HepG2 (cell line): ENCODE measurements around the gene PGAP1.

Experiments
- EP300 ChIP-seq, 3 experiments: sonication (generic) in 1 of 3; formaldehyde crosslinking in 1 of 3; IDR thresholded peaks; 2 replicates each; pipeline versions ENCODE4 v1.5.1 to v1.6.1; 2011 to 2020; ENCODE audit warnings: low read depth in 2 of 3, low read length in 2 of 3, borderline replicate concordance in 1 of 3, improper control_type of control experiment in 1 of 3, mild to moderate bottlenecking in 1 of 3, missing genetic modification reagents in 1 of 3, moderate library complexity in 1 of 3
- FOSL2 ChIP-seq: sonication (generic); formaldehyde crosslinking; IDR thresholded peaks from 2 replicates; pipeline ENCODE4 v1.4.0; 2020; ENCODE audit warnings: missing genetic modification reagents
- FOXP1 ChIP-seq, 2 experiments: fragments of 450-650 bp in 1 of 2; IDR thresholded peaks; 2 replicates each; pipeline ENCODE4 v1.6.1; 2017 to 2018; ENCODE audit warnings: antibody characterized with exemption in 1 of 2
- NFYC ChIP-seq: IDR thresholded peaks from 2 replicates; pipeline ENCODE4 v1.6.1; 2016; ENCODE audit warnings: missing genetic modification reagents, missing compliant biosample characterization
- NR2C2 ChIP-seq: sonication (generic); formaldehyde crosslinking; IDR thresholded peaks from 2 replicates; pipeline ENCODE4 v1.4.0; 2020; ENCODE audit warnings: missing genetic modification reagents, mild to moderate bottlenecking, moderate library complexity, borderline replicate concordance
- NR3C1 ChIP-seq: sonication (generic); formaldehyde crosslinking; IDR thresholded peaks from 2 replicates; pipeline ENCODE4 v1.4.0; 2020; ENCODE audit warnings: missing genetic modification reagents
- POLR2A ChIP-seq, 2 experiments: IDR thresholded peaks; 2 replicates each; pipeline ENCODE4 v1.6.1; 2011; ENCODE audit warnings: low read depth in 2 of 2, low read length in 2 of 2, mild to moderate bottlenecking in 1 of 2, moderate library complexity in 1 of 2; ENCODE audit not compliant: insufficient read depth in 1 of 2
- STAG1 ChIP-seq: sonication (generic); formaldehyde crosslinking; IDR thresholded peaks from 2 replicates; pipeline ENCODE4 v1.4.0; 2020; ENCODE audit warnings: missing genetic modification reagents
- ZBTB26 ChIP-seq: IDR thresholded peaks from 2 replicates; pipeline ENCODE4 v1.6.1; 2016; ENCODE audit warnings: missing compliant biosample characterization, missing genetic modification reagents, borderline replicate concordance
- ZNF350 ChIP-seq: sonication (generic); formaldehyde crosslinking; IDR thresholded peaks from 2 replicates; pipeline ENCODE4 v1.4.0; 2020; ENCODE audit warnings: mild to moderate bottlenecking, low read depth, missing genetic modification reagents, borderline replicate concordance
- ZNF616 ChIP-seq: sonication (generic); formaldehyde crosslinking; IDR thresholded peaks from 2 replicates; pipeline ENCODE4 v1.5.0; 2020; ENCODE audit warnings: low read depth, mild to moderate bottlenecking, missing genetic modification reagents

GRCh38 chr2:196900843-196901242, 25.7 kb downstream of the PGAP1 start:
- no peak for TF ChIP-seq EP300 (IDR thresholded peaks at IDR 0.05; ENCODE audit: low read depth in 2 of 2, low read length in 2 of 2)
- no peak for TF ChIP-seq EP300 (CRISPR knock-in tag; IDR thresholded peaks at IDR 0.05; ENCODE audit: borderline replicate concordance)
- no peak for TF ChIP-seq ZNF350 (CRISPR knock-in tag)
- TF ChIP-seq FOXP1 (IDR thresholded peaks at IDR 0.05): no peak
- TF ChIP-seq FOXP1 (CRISPR knock-in tag; IDR thresholded peaks at IDR 0.05): no peak
- no peak for TF ChIP-seq ZBTB26
- no peak for TF ChIP-seq NR2C2 (CRISPR knock-in tag)
- no peak for TF ChIP-seq NFYC (CRISPR knock-in tag)
- TF ChIP-seq NR3C1: no peak
- no peak for TF ChIP-seq POLR2A (IDR thresholded peaks at IDR 0.05; ENCODE audit: insufficient read depth in 1 of 2, low read depth in 2 of 2, low read length in 2 of 2)
- no peak for TF ChIP-seq ZNF616 (CRISPR knock-in tag)
- TF ChIP-seq STAG1 (CRISPR knock-in tag): no peak
- no peak for TF ChIP-seq FOSL2 (CRISPR knock-in tag)
